ENCODE data around the gene IRAK2.
A peak's percentile ranks its signal among the peaks of the same experiment; 100 is the strongest.

Gene IRAK2

GRCh38 chr3:10224794-10225665 is 60.3 kb downstream of the IRAK2 start:
- peak; percentile 85 for DNase-seq (ENCODE audit: low spot score)

- DNase-seq (ENCODE audit: low spot score): no peak
These were observed 61.6 kb downstream of the IRAK2 start for GRCh38 chr3:10226293-10226692.

GRCh38 chr3:10228248-10228950 is 63.7 kb downstream of the IRAK2 start:
- DNase-seq (ENCODE audit: low spot score): no peak

GRCh38 chr3:10229576-10229975 is 64.9 kb downstream of the IRAK2 start:
- DNase-seq (ENCODE audit: low spot score): no peak

GRCh38 chr3:10232137-10232536 is 67.4 kb downstream of the IRAK2 start:
- DNase-seq (ENCODE audit: low spot score): no peak

- DNase-seq (ENCODE audit: low spot score): no peak
These were observed 69.3 kb downstream of the IRAK2 start for GRCh38 chr3:10233988-10234387.

GRCh38 chr3:10234526-10235230 is 70.0 kb downstream of the IRAK2 start:
- DNase-seq (ENCODE audit: low spot score): no peak

- DNase-seq (ENCODE audit: low spot score): no peak
These were observed 70.8 kb downstream of the IRAK2 start for GRCh38 chr3:10235551-10235950.

GRCh38 chr3:10238345-10239183 is 73.8 kb downstream of the IRAK2 start:
- DNase-seq (ENCODE audit: low spot score): no peak

- no peak for DNase-seq (ENCODE audit: low spot score)
These were observed 76.1 kb downstream of the IRAK2 start for GRCh38 chr3:10240799-10241198.

GRCh38 chr3:10242182-10243065 is 77.7 kb downstream of the IRAK2 start:
- peak; percentile 76 for DNase-seq (ENCODE audit: low spot score)

GRCh38 chr3:10244009-10244408 is 79.3 kb downstream of the IRAK2 start:
- no peak for DNase-seq (ENCODE audit: low spot score)

GRCh38 chr3:10245081-10245712 is 80.5 kb downstream of the IRAK2 start:
- DNase-seq (ENCODE audit: low spot score): no peak

GRCh38 chr3:10247679-10248183 is 83.0 kb downstream of the IRAK2 start:
- no peak for DNase-seq (ENCODE audit: low spot score)

- peak; percentile 93 for DNase-seq (ENCODE audit: low spot score)
These were observed 83.7 kb downstream of the IRAK2 start, which contains the start of gene TATDN2 for GRCh38 chr3:10248184-10248983. TSS of gene TATDN2 (plus strand) at chr3:10248459. CDS start at chr3:10249201, 742 bp downstream.

- DNase-seq (ENCODE audit: low spot score): peak; percentile 6
These were observed 84.4 kb downstream of the IRAK2 start for GRCh38 chr3:10248984-10249748.

- no peak for DNase-seq (ENCODE audit: low spot score)
These were observed 85.1 kb downstream of the IRAK2 start for GRCh38 chr3:10249833-10250232.

- no peak for DNase-seq (ENCODE audit: low spot score)
These were observed 86.3 kb downstream of the IRAK2 start for GRCh38 chr3:10251006-10251405.
